Measurements from ENCODE around the gene CDH15.

The CDH15 gene

DNA sequence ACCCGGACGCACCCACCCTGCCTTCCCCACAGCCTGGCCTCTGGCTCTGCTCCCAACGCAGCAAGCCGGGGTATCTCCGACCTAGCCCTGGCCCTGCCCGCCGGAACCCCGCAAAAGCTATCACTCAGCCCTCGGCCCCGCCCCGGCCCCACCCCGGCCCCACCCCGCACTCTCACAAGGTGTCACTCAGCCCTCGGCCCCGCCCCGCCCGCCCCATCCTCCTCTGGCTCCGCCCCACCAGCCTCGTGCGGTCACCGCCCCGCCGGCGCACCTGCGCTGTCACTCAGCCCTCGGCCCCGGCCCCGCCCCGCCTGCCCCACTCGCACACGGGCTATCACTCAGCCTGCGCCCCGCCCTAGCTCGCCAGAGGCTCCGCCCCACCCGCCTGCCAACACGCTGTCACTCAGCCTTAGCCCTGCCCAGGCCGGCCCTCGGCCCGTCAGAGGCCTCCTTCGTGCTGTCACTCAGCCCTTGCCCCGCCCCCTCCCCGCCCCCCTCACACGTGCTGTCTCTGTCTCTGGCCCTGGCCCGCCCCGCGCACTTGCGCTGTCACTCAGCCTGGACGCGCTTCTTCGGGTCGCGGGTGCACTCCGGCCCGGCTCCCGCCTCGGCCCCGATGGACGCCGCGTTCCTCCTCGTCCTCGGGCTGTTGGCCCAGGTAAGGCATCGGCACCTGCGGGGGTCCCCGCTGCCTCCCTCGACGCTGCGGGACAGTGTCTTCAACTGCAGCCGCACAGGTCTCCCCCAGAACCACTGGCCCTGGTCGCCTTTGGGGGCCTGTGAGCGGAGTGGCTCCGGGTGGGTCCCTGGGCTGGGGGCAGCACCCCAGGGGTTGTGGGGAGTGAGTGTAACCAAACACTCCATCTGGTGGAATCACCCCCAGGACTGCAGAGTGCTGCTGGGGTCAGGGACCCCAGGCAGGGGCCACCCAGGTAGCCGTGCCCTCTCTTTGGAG is at the start of gene CDH15:
Gene CDH15, plus strand, starts transcription at position 533 of the 955 bp plus-strand sequence. Its CDS starts 84 bp downstream, at position 617.
- DNase-seq (ENCODE audit: low read depth in 3 of 3): peak; percentile 88 to 97 (median 90)

- peak in 2 of 3 experiments; percentile 10 to 28 for DNase-seq (ENCODE audit: low read depth in 3 of 3)
Measured at GRCh38 chr16:89122322-89122851, 49.2 kb upstream of the CDH15 start.

DNA sequence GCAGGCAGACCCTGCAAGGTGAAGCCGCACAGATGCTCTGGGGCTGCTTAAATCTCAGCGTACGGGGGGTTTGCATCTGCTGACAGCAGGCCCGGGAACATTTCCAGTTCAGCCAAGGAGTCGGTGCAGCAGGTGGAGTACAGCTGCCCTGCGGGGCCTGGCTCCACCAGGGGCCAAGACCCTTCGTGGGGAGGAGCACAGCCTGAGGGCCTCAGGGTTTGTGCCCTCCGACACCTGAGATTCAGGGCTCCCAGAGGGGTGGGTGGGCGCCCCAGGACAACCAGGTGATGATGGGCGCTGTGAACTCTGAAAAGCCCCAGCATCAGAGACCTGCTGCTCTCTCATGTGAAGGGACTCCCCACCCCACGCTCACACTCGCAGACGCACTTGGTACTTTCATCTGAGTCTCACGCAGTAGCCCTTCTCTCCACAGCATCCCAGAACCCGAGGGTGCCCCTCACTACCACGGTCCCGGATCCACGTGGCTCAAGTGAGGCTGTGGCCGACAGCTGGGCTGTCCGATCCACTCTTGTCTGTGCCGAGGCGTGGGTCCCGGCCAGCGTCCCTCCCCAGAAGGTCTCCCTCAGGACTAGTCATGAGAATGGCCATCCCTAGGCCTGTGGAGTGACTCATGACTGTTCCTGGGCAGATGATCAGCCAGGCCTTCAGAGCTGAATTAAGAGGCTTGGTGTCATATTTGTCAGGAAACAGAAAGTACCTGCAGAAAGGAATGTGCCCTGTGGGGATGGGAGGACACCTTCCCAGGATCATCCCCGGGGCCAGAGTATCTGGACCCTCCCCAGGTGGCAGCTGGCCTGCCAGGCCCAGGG is 48.3 kb upstream of the CDH15 start:
- DNase-seq (ENCODE audit: low read depth in 3 of 3): no peak

DNA sequence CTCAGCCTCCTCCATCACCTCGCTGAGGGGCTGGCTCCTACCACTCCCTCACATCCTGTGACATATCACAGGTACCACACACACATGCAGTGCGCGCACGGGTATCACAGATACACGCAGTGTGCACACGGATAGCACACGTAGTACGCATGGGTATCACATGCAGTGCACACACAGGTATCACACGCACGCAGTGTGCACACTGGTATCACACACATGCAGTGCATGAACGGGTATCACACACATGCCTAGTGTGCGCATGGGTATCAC is 47.8 kb upstream of the CDH15 start:
- no peak for DNase-seq (ENCODE audit: low read depth in 3 of 3)

DNA sequence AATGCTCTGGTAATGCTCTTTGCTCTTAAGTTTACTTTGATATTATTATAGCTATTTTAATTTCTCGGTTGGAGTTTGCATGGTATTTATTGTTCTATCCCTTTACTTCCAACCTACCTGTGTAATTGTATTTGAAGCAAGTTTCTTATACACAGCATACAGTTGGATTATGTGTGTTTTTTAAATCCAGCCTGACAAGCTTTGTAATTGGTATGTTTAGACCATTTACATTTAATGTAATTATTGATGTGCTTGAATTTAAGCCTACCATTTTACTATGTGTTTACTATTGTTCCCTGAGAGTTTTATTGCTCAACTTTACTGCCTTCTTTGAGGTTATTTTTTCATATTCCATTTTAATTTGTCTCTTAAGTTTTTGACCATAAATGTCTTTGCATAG is 42.2 kb upstream of the CDH15 start:
- DNase-seq (ENCODE audit: low read depth in 3 of 3): no peak

DNA sequence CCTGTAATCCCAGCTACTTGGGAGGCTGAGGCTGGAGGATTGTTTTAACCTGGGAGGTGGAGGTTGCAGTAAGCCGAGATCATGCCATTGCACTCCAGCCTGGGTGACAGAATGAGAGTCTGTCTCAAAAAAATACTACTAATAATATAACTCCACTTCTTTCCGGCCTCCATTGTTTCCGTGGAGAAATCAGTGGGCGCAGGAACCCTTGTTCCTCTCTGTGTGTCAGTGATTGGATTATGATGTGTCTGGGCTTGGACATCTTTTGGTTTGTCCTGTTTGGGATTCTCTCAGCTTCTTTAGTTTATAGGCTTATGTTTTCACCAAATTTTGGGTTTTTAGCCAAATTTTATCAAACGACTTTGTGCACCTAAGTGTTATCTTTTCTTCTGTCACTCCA is 41.1 kb upstream of the CDH15 start:
- DNase-seq (ENCODE audit: low read depth in 3 of 3): no peak

GRCh38 chr16:89131783-89132182 is 39.8 kb upstream of the CDH15 start:
- DNase-seq (ENCODE audit: low read depth in 3 of 3): no peak

- DNase-seq (ENCODE audit: low read depth in 3 of 3): no peak
Measured at GRCh38 chr16:89132194-89133005, 39.1 kb upstream of the CDH15 start.

DNA sequence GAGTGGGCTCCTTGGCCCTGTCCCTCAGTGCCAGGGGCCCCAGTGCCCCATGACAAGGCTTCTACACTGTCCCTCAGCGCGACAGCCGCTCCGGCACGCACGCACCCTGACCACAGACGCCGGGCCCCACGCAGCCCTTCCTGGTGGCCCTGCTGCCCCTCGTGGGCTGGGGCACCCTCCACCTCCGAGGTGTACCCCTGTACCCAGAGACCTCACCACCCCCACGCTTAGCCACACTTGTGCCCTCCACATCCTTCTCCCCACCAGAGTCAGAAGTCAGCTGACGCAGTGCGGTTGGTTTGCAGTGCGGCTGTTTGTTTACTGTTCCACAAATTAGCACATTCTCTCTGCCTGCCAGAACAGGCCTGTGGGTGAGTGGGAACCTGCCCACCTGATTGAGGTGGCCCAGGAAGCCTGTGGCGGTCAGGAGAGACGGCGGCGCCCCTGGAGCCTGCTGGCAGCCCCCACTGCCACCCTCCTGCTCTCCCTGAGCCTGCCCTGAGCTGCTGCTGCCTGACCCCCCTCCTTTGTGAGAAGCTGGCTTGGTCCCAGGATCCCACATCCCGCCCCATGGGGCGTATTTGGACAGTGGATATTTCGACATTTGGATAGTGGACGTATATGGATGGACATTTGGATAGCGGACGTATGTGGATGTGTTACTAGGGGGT is 38.0 kb upstream of the CDH15 start:
- no peak for DNase-seq (ENCODE audit: low read depth in 3 of 3)

DNA sequence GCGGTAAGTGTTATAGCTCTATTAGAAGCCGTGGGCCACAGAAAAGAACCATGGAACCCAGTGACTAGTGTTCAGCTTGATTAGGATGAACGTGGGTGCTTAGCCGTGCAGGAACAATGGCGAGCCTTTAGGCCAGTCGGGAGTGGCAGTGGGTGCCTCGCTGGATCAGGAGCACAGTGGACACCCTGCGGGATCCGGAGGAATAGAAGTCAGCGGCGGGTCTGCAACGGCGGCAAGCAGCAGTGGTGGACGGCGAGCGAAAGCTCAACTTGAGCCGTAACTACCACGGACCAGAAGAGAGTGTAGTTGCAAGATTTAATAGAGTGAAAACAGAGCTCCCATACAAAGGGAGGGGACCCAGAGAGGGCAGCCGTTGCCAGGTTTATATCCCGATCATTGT is 37.3 kb upstream of the CDH15 start:
- no peak for DNase-seq (ENCODE audit: low read depth in 3 of 3)

GRCh38 chr16:89135166-89135565 is 36.4 kb upstream of the CDH15 start:
- no peak for DNase-seq (ENCODE audit: low read depth in 3 of 3)

DNA sequence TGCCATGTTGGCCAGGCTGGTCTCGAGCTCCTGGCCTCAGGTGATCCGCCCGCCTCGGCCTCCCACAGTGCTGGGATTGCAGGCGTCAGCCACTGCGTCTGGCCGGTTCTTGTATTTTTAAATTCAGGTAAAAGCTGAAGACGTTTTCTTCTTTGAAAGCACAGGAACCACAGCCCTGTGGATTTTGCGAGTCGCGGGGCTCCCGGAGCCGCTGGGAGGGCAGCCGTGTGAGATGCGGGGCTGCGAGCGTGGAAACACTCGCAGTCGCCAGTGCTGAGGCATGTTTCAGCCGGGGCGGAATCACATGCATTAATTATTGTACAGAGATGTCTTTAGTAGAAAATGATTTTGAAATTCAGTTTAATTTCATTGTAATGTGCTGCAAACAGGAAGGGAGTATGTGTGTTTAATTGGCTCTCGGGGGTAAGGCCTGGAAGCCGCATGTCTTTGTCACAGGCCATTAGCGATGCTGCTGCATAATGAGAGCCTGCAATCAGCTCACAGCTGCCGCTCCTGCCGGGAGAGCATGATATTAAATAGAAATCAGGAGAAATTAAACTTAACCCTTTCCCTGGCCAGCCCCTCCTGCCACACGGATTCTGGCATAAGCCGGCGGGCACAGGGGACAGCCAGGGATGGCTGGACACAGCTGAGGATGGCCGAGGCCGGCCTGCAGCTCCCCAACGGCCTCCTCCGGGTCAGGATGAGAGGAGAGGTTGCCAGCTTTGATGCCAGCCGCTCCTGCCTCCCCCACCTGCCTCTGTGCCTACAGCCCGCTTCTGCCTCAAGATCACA is 35.4 kb upstream of the CDH15 start:
- DNase-seq (ENCODE audit: low read depth in 3 of 3): no peak

- no peak for DNase-seq (ENCODE audit: low read depth in 3 of 3)
Measured at GRCh38 chr16:89136931-89137330, 34.6 kb upstream of the CDH15 start.

DNA sequence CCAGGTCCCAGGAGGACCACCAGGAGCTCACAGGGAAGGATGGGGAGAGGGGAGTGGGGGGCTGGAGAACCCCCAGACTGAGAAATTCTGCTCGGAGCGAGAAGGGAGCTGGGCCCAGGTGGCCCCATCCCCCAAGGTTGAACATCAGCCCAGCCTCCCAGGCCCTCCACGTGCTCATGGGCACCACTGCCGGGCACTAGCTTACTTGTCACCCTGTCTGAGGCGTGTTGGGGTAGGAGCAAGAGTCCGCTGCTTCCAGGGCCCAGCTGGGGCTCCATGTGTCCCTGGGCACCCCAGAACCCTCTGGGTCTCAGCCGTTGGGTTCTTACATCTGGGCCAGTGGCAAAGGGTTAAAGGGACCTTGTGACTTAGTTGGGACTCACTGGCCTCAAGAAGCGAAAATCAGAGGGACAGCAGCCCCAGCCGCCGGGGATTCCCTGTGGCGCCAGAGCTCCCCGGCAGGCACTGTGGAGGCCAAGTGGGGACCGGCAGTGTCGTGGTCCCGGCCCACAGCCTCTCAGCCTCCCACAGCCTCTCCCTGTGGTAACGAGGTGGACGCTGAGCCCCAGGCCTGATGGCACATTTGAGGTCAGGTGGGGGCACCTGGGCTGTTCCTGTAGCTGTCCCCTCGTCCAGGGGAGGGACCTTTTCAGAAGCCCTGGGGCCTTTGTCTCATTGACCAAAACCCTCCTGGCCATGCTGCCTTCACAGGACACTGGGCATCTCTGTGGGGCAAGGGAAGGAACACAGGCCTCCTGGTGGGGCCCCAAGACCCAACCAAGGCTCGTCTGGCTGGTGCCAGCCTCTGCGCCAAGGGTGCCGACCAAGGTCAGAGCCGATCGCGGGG is 33.7 kb upstream of the CDH15 start:
- DNase-seq (ENCODE audit: low read depth in 3 of 3): no peak

GRCh38 chr16:89138513-89138795 is 33.1 kb upstream of the CDH15 start:
- DNase-seq (ENCODE audit: low read depth in 3 of 3): no peak

- DNase-seq (ENCODE audit: low read depth in 3 of 3): no peak
Measured at GRCh38 chr16:89138843-89139520, 32.6 kb upstream of the CDH15 start.

- no peak for DNase-seq (ENCODE audit: low read depth in 3 of 3)
Measured at GRCh38 chr16:89139907-89140361, 31.6 kb upstream of the CDH15 start.

DNA sequence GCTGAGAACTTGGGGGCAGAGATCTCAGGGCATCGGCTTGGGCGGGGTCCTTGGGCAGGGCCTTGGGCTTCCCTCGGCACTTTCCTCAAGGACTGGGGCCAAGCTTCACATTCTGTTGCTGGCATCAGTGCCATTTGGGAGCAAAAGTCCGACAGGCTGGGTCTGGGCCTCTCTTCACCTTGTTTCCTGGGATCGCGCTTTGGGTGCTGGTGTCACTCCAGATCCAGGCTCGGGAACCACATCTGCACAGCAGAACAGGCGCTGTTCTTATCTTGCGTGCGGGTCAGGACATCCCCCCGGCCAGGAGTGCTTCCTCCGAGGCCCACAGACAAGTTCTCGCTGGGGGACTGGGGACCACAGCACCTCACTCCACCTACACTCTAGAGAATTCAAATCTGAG is 31.1 kb upstream of the CDH15 start:
- no peak for DNase-seq (ENCODE audit: low read depth in 3 of 3)
